ENCODE results near the gene COL12A1. TPM values are rescaled to one million over a fixed set of nuclear protein-coding genes. Genes with fewer than 3 reads are reported as not detected.
A peak's percentile ranks its signal among the peaks of the same experiment; 100 is the strongest.

Gene COL12A1
- total RNA-seq, 2 experiments from 2014 or later: not detected

DNA sequence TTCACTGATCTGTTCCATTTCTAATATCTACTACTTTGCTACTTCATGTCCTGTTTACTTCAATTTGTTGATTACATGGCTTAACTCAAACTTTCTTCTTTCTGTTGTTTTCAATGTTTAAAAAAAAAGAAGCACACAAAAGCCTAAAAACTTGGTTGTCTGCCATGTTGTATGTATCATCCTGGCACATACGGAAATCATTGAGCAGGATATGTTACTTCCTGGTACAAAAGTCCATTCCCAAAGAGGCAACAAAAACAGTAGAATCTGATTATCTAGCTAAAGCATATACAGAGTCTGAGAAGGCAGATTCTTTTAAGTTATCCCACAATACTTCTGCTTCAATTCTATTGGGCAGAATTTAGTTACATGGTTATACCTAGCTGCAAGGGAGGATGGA is 14.5 kb upstream of the COL12A1 start:
- DNase-seq (no peak), ATAC-seq (ENCODE audit: poor library complexity) (no peak)
- Mint-ChIP-seq H3K4me1 (ENCODE audit: low read depth) (no peaks in the 10 kb centered on the region), H3K27ac (no peak overlapping the region), H3K27me3 (peaks cover 69% of the 10 kb centered on the region), H3K36me3 (ENCODE audit: low read depth) (no peaks in the 10 kb centered on the region), H3K9me3 (no peaks in the 10 kb centered on the region), H3K4me3 (no peak overlapping the region)
- peaks cover 7 to 21% of the 10 kb centered on the region in 2 experiments for H3K27me3 ChIP-seq (ENCODE audit: control insufficient read depth in 1 of 2, insufficient read depth in 2 of 2, low read length in 2 of 2)
- CTCF ChIA-PET: interaction anchor here (0.8 kb wide), 1 partner anchor 10 kb away, joined by 3 read pairs; no protein-coding TSS in a partner anchor
- no peaks in the 10 kb centered on the region for H3K36me3 ChIP-seq (ENCODE audit: insufficient read depth, low read length)
- TF ChIP-seq, protein P1, sequence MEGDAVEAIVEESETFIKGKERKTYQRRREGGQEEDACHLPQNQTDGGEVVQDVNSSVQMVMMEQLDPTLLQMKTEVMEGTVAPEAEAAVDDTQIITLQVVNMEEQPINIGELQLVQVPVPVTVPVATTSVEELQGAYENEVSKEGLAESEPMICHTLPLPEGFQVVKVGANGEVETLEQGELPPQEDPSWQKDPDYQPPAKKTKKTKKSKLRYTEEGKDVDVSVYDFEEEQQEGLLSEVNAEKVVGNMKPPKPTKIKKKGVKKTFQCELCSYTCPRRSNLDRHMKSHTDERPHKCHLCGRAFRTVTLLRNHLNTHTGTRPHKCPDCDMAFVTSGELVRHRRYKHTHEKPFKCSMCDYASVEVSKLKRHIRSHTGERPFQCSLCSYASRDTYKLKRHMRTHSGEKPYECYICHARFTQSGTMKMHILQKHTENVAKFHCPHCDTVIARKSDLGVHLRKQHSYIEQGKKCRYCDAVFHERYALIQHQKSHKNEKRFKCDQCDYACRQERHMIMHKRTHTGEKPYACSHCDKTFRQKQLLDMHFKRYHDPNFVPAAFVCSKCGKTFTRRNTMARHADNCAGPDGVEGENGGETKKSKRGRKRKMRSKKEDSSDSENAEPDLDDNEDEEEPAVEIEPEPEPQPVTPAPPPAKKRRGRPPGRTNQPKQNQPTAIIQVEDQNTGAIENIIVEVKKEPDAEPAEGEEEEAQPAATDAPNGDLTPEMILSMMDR (IDR thresholded peaks at IDR 0.05): no peak
- intact Hi-C loops (cut with DNase I, micrococcal nuclease): no loop called here
- no peaks in the 10 kb centered on the region for H3K9me3 ChIP-seq (ENCODE audit: control insufficient read depth in 1 of 2, insufficient read depth in 1 of 2, low read length in 2 of 2)
- no peak overlapping the region for H3K4me3 ChIP-seq (ENCODE audit: low read length)
- H3K27ac ChIP-seq (ENCODE audit: low read depth in 1 of 2, low read length in 2 of 2): no peak overlapping the region
- no peaks in the 10 kb centered on the region for H3K4me1 ChIP-seq (ENCODE audit: insufficient read depth, low read length)
- POLR2A ChIA-PET: interaction anchor here (1.1 kb wide), 1 partner anchor 23 kb away, joined by 4 read pairs; the partner anchor contains the start of gene COX7A2

DNA sequence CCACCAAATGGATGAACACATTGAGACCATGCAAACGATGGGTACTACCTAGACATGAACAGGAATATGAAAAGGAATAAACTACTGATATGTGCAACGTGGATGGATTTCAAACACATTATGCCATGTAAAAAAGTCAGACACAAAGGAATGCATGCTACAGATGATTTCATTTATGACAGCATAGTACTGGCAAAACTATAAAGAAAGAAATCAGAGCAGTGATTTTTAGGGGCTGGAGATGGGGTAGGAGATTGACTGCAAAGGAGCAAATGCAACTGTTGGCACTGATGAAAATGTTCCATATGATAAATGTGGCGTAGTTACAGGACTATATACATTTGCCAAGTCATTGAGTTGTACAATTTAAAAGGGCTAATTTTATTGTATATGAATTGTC is 13.4 kb upstream of the COL12A1 start:
- no peak overlapping the region for H3K27ac Mint-ChIP-seq
- no peak for DNase-seq
- H3K4me3 Mint-ChIP-seq: no peak overlapping the region
- H3K27me3 Mint-ChIP-seq: peaks cover 71% of the 10 kb centered on the region
- intact Hi-C loops (cut with DNase I, micrococcal nuclease): no loop called here
- H3K36me3 Mint-ChIP-seq (ENCODE audit: low read depth): no peaks in the 10 kb centered on the region
- no peaks in the 10 kb centered on the region for H3K9me3 Mint-ChIP-seq
- Histone ChIP-seq H3K4me1 (ENCODE audit: insufficient read depth, low read length) (no peaks in the 10 kb centered on the region), H3K36me3 (ENCODE audit: insufficient read depth, low read length) (no peaks in the 10 kb centered on the region), H3K27ac (ENCODE audit: low read depth in 1 of 2, low read length in 2 of 2) (no peak overlapping the region), H3K9me3 (ENCODE audit: control insufficient read depth in 1 of 2, insufficient read depth in 1 of 2, low read length in 2 of 2) (no peaks in the 10 kb centered on the region), H3K27me3 (ENCODE audit: control insufficient read depth in 1 of 2, insufficient read depth in 2 of 2, low read length in 2 of 2) (peaks cover 3 to 21% of the 10 kb centered on the region in 2 experiments), H3K4me3 (ENCODE audit: low read length) (no peak overlapping the region)
- TF ChIP-seq, protein P1 (IDR thresholded peaks at IDR 0.05): no peak
- ATAC-seq (ENCODE audit: poor library complexity): no peak
- no peaks in the 10 kb centered on the region for H3K4me1 Mint-ChIP-seq (ENCODE audit: low read depth)
- CTCF ChIA-PET: no interaction called here
- POLR2A ChIA-PET: no interaction called here

DNA sequence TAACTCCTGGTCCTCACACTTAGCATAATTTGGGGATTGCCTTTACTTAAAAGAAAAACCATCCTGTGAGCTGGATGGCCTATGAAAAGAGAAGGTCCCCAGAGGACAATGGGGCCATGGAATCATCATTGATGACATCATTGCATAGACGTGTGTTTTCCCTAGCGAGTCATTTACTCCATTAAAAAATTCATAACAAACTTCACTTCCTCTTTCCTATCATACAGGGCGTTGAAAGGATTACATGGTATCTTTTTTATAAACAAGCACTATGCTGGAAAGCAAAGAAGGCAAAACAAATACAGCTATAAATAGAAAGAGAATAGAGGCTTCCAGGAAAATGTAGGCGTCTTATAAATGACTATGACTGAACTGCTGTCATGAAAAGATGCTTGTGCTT is 11.3 kb upstream of the COL12A1 start:
- Histone ChIP-seq H3K4me3 (ENCODE audit: low read length) (no peak overlapping the region), H3K27me3 (ENCODE audit: control insufficient read depth in 1 of 2, insufficient read depth in 2 of 2, low read length in 2 of 2) (peaks cover 3 to 19% of the 10 kb centered on the region in 2 experiments), H3K27ac (ENCODE audit: low read depth in 1 of 2, low read length in 2 of 2) (no peak overlapping the region), H3K4me1 (ENCODE audit: insufficient read depth, low read length) (no peaks in the 10 kb centered on the region), H3K36me3 (ENCODE audit: insufficient read depth, low read length) (no peaks in the 10 kb centered on the region), H3K9me3 (ENCODE audit: control insufficient read depth in 1 of 2, insufficient read depth in 1 of 2, low read length in 2 of 2) (no peaks in the 10 kb centered on the region)
- DNase-seq (peak in 2 of 14 experiments; percentile 16 to 31), ATAC-seq (ENCODE audit: poor library complexity) (no peak)
- TF ChIP-seq, protein P1 (IDR thresholded peaks at IDR 0.05): no peak
- Mint-ChIP-seq H3K4me1 (ENCODE audit: low read depth) (no peaks in the 10 kb centered on the region), H3K9me3 (no peaks in the 10 kb centered on the region), H3K27me3 (peaks cover 67% of the 10 kb centered on the region), H3K27ac (no peak overlapping the region), H3K4me3 (no peak overlapping the region), H3K36me3 (ENCODE audit: low read depth) (no peaks in the 10 kb centered on the region)
- POLR2A ChIA-PET: no interaction called here
- CTCF ChIA-PET: no interaction called here
- intact Hi-C loops (cut with DNase I, micrococcal nuclease): no loop called here
